Testis (tissue), 2 donors: ENCODE data around the gene FOXA1.

Experiments used
- CTCF ChIP-seq, 3 experiments: fragments of 450-650 bp in 2 of 3; fragments of 200-600 bp in 1 of 3; sonication (generic) in 1 of 3; IDR thresholded peaks; one replicate each; pipeline ENCODE4 v1.5.1; 2016 to 2019; ENCODE audit warnings: antibody characterized with exemption in 3 of 3, mild to moderate bottlenecking in 2 of 3, moderate library complexity in 1 of 3
- POLR2A ChIP-seq: fragments of 450-650 bp; IDR thresholded peaks from one replicate; pipeline ENCODE4 v1.6.1; 2017; ENCODE audit warnings: antibody characterized with exemption, mild to moderate bottlenecking, moderate library complexity

DNA sequence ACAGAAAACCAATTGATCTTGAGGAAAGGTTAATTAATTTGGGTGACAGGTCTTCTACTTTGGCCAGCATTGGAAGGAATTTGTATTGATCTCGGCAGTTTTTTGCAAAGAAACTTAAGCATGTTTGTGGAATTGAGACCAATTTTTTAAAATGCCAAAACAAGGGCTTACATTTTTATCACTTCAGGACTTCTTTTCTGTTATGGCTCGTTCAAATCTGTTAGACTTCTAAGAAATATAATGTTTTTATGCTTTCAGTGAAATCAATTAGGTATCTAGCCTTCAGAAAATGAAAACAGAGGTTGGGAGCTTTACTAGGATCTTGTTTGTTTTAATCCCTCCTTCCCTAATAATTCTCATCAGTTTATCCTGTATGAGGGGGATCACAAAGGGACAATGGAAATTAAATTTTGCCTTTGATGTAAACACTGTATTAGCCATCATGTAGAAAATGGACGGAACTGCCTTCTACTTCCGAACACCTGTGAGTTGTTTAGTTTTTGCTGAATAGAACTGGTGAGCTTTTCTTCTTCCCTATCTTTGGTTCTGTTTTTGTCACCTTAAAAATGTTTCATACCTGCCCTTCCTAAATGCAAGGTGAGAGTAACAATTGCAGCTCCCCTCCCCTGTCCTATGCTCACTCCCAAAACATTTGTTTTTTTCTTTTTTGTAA lies 7.8 kb downstream of the FOXA1 start:
- TF ChIP-seq CTCF (IDR thresholded peaks at IDR 0.05) = no peak
- TF ChIP-seq POLR2A = no peak
